ENCODE results near the gene PRRT1B.

The PRRT1B gene

GRCh38 chr9:131522257-131523085, 22.9 kb upstream of the PRRT1B start:
- TF ChIP-seq CTCF (IDR thresholded peaks at IDR 0.05) = no peak
- no peak for DNase-seq (ENCODE audit: low spot score)
- no peak overlapping the region for H3K4me3 ChIP-seq
- no peak overlapping the region for H3K27ac ChIP-seq

- no peak for TF ChIP-seq CTCF (IDR thresholded peaks at IDR 0.05)
- H3K4me3 ChIP-seq = no peak overlapping the region
- no peak for DNase-seq (ENCODE audit: low spot score)
- H3K27ac ChIP-seq = no peak overlapping the region
These were observed 22.3 kb upstream of the PRRT1B start for GRCh38 chr9:131523086-131523388.

- Histone ChIP-seq H3K27ac (no peak overlapping the region), H3K4me3 (no peak overlapping the region)
- DNase-seq (ENCODE audit: low spot score) = no peak
- no peak for TF ChIP-seq CTCF (IDR thresholded peaks at IDR 0.05)
These were observed 21.6 kb upstream of the PRRT1B start for GRCh38 chr9:131523451-131524435.

GRCh38 chr9:131524665-131525315, 20.5 kb upstream of the PRRT1B start:
- Histone ChIP-seq H3K27ac (no peak overlapping the region), H3K4me3 (no peak overlapping the region)
- DNase-seq (ENCODE audit: low spot score) = no peak
- no peak for TF ChIP-seq CTCF (IDR thresholded peaks at IDR 0.05)

GRCh38 chr9:131525643-131526565, 19.4 kb upstream of the PRRT1B start:
- no peak overlapping the region for H3K4me3 ChIP-seq
- no peak overlapping the region for H3K27ac ChIP-seq
- TF ChIP-seq CTCF (IDR thresholded peaks at IDR 0.05) = no peak
- no peak for DNase-seq (ENCODE audit: low spot score)

- TF ChIP-seq CTCF (IDR thresholded peaks at IDR 0.05) = no peak
- DNase-seq (ENCODE audit: low spot score) = no peak
- no peak overlapping the region for H3K4me3 ChIP-seq
- no peak overlapping the region for H3K27ac ChIP-seq
These were observed 17.1 kb upstream of the PRRT1B start for GRCh38 chr9:131528186-131528585.
